ENCODE data around the gene MFSD12.

GRCh38 chr19:3606174-3606689 is 48.8 kb upstream of the MFSD12 start:
- TF ChIP-seq, protein P1, sequence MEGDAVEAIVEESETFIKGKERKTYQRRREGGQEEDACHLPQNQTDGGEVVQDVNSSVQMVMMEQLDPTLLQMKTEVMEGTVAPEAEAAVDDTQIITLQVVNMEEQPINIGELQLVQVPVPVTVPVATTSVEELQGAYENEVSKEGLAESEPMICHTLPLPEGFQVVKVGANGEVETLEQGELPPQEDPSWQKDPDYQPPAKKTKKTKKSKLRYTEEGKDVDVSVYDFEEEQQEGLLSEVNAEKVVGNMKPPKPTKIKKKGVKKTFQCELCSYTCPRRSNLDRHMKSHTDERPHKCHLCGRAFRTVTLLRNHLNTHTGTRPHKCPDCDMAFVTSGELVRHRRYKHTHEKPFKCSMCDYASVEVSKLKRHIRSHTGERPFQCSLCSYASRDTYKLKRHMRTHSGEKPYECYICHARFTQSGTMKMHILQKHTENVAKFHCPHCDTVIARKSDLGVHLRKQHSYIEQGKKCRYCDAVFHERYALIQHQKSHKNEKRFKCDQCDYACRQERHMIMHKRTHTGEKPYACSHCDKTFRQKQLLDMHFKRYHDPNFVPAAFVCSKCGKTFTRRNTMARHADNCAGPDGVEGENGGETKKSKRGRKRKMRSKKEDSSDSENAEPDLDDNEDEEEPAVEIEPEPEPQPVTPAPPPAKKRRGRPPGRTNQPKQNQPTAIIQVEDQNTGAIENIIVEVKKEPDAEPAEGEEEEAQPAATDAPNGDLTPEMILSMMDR (IDR thresholded peaks at IDR 0.05): no peak
- no peak for TF ChIP-seq ZFX (IDR thresholded peaks at IDR 0.05; ENCODE audit: borderline replicate concordance)

Data from 22Rv1 (cell line).